Astrocyte of the cerebellum (primary cell): Measurements from ENCODE around the gene GINS2.

Experiments
- DNase-seq: peaks from one replicate; pipeline ENCODE4 v3.0.0-alpha.2; 2011; ENCODE audit warnings: low read depth
- H3K4me3 ChIP-seq: 2 replicates; pipeline ENCODE4 v1.5.1; 2011; ENCODE audit warnings: mild to moderate bottlenecking, low read depth, low read length, moderate library complexity
- in situ Hi-C: cut with HindIII; loops from 2 replicates; pipeline ENCODE4 v1.10.0; 2017; ENCODE audit warnings: low sequenced_read_pairs
- TF ChIP-seq, protein P1 (sequence below): IDR thresholded peaks from 2 replicates; pipeline ENCODE4 v1.5.1; 2012; ENCODE audit warnings: low read length, low read depth, moderate library complexity, mild to moderate bottlenecking; ENCODE audit errors: missing control alignments

Gene GINS2

GRCh38 chr16:85645021-85645589 lies 43.6 kb downstream of the GINS2 start:
- no peak overlapping the region for H3K4me3 ChIP-seq
- no peak for DNase-seq
- in situ Hi-C loops: no loop called here
- TF ChIP-seq, protein P1, sequence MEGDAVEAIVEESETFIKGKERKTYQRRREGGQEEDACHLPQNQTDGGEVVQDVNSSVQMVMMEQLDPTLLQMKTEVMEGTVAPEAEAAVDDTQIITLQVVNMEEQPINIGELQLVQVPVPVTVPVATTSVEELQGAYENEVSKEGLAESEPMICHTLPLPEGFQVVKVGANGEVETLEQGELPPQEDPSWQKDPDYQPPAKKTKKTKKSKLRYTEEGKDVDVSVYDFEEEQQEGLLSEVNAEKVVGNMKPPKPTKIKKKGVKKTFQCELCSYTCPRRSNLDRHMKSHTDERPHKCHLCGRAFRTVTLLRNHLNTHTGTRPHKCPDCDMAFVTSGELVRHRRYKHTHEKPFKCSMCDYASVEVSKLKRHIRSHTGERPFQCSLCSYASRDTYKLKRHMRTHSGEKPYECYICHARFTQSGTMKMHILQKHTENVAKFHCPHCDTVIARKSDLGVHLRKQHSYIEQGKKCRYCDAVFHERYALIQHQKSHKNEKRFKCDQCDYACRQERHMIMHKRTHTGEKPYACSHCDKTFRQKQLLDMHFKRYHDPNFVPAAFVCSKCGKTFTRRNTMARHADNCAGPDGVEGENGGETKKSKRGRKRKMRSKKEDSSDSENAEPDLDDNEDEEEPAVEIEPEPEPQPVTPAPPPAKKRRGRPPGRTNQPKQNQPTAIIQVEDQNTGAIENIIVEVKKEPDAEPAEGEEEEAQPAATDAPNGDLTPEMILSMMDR: no peak

DNA sequence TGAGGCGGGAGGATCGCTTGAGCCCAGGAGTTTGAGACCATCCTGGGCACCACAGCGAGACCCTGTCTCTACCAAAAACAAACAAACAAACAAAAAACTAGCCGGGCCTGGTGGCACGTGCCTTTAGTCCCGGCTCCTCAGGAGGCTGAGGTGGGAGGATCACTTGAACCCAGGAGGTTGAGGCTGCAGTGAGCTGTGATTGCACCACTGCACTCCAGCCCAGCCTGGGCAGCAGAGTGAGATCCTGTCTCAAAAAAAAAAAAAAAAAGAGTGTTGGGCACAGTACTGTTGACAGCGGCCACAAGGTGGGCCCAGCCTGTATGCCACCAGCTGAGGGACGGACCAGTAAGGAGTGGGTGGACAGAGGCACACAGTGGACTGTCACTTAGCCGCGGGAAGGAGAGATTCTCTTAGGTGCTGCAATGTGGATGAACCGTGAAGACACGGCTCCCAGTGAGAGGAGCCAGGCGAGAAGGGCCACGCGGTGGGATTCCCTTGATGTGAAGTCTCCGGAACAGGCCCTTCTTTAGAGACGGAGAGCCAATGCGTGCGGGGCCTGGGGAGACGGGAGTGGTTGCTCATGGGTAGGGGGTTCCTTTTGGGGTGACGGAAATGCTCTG lies 44.6 kb downstream of the GINS2 start:
- H3K4me3 ChIP-seq: no peak overlapping the region
- no peak for DNase-seq
- in situ Hi-C loops: no loop called here
- TF ChIP-seq, protein P1: no peak

GRCh38 chr16:85643631-85644030 lies 45.1 kb downstream of the GINS2 start:
- no peak for DNase-seq
- TF ChIP-seq, protein P1: no peak
- in situ Hi-C loops: no loop called here
- no peak overlapping the region for H3K4me3 ChIP-seq

DNA sequence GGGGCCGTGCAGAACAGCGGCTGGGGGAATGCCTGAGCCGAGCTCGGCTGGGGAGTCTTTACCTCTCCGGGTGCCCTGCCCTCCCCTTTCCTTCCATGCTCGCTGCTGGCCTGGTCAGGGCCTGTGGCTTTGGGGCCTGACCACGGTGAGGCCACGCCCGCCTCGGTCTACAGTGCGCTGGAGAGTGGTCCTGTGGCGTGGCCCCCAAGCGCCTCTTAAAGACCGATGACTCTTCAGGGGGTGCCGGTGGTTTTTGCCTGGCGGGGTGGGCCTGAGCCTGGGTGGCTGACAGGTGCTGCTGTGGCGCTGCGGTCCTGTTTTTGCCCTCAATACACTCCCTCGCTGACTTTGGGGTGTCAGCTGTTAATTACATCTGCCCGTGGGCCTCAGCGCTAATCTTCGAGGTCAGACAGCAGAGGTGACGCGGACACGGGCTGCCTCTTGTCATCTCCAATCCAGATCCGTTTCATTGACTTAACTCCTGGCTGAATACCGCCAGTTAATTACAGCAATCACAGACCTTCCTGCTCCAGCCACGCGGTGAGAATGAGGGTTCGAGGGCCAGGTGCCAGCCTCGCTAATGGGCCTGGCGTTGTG lies 45.9 kb downstream of the GINS2 start:
- TF ChIP-seq, protein P1: no peak
- no peak for DNase-seq
- H3K4me3 ChIP-seq: no peak overlapping the region
- in situ Hi-C loops: no loop called here

DNA sequence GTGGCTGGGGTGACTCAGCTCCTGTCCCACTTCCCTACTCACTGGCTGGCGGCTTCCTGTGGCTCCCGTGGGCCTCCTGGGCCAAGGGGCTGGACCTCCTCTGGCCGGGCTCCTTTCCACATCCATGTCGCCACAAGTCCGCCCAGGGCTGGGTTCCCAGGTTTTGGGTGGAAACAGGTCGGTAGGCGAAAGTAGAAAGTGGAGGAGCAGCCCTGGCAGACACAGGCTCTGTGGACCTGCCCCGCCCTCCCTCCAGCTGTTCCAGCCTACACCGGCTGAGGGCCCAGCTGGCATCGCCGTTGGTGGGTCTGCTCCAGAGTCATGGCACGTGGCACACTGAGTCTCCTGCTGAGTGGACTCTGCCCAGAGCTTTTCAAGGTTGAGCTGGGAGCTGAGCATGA lies 47.0 kb downstream of the GINS2 start:
- H3K4me3 ChIP-seq: no peak overlapping the region
- in situ Hi-C loops: no loop called here
- no peak for DNase-seq
- TF ChIP-seq, protein P1: no peak

DNA sequence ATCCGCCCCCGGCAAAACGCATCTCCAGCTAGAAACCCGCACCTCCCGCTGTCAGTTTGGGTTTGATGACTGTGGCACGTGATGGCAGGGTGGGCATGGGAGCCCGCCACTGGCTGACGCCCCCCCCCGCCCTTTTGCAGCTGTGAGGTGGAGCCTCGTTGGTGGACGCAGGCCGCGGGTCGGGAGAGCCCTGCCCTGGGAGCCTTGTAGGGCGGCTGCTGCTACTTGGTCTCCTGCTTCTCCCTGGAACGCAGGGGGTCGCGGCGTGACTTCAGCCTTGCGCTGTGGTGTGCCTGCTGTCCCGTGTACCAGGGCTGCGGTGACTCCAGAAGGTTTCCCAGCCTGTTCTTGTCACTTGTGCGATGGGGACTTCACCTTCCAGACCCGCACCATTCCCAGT lies 47.4 kb downstream of the GINS2 start:
- TF ChIP-seq, protein P1: no peak
- no peak overlapping the region for H3K4me3 ChIP-seq
- in situ Hi-C loops: no loop called here
- DNase-seq: no peak
